A673 (cell line): ENCODE results near the gene MRNIP.

ENCODE experiments used
- CTCF ChIP-seq: fragments of 300-800, 200-600 bp; sonication (generic); conservative IDR thresholded peaks from 2 replicates; pipeline ENCODE4 v1.5.1; 2017; ENCODE audit warnings: low read depth, mild to moderate bottlenecking, antibody characterized with exemption, low read length, moderate library complexity, mixed read lengths
- EZH2 ChIP-seq: fragments of 200-600 bp; sonication (generic); IDR thresholded peaks from 2 replicates; pipeline ENCODE4 v1.6.1; 2017; ENCODE audit warnings: borderline replicate concordance, low read depth, mild to moderate bottlenecking, mixed read lengths, antibody characterized with exemption, low read length; ENCODE audit not compliant: poor library complexity, severe bottlenecking

DNA sequence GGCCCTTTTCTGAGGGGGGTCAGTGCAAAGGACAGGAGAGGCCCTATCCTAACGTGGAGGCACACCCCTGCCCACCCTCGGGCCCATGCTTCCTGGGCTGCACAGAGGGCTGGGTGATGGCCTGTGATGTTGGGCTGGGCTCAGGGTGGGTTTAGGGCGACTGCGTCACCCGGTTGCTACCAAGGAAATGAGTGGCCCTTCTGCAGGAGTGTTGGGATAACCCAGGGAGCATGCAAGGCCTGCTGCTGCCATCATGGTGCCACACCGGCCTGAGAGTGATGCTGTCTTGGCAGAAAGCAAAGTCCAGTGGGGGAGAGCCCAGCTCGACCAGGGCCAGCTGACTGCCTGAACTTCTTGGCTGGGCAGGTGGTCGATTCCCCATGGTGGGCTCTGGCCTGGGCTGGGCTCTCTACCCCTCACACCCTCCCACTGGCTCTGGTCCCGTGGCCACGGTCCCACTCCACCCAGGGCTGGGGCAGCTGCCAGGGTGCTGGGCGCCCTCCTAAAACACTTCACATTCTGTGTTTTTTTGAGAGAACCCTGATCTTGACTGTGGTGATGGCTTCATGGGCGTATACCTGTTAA, 21.5 kb upstream of the MRNIP start:
- no peak for TF ChIP-seq CTCF
- TF ChIP-seq EZH2 = no peak
